Dermis blood vessel endothelial cell (primary cell): ENCODE measurements around the gene SPTBN1. TPM values are rescaled to one million over a fixed set of nuclear protein-coding genes. Genes with fewer than 3 reads are reported as not detected.

Source experiments
- DNase-seq: peaks from one replicate; pipeline ENCODE4 v3.0.0; 2010
- total RNA-seq: library from RNA; depleted of rRNA; stranded (reverse); fragments of >200 nt; gene quantifications from 2 replicates; pipeline ENCODE4 v1.2.3, GENCODE V29; 2014

The SPTBN1 gene
- total RNA-seq, 1 donor from 2014 or later = 916 TPM

- DNase-seq = no peak
Observed at GRCh38 chr2:54557211-54557600, 101.1 kb downstream of the SPTBN1 start.

- peak; percentile 67 for DNase-seq
Observed at GRCh38 chr2:54557601-54558187, 101.6 kb downstream of the SPTBN1 start.

- DNase-seq = peak; percentile 81
Observed at GRCh38 chr2:54558188-54559005, 102.3 kb downstream of the SPTBN1 start.

GRCh38 chr2:54559006-54559445 is 102.9 kb downstream of the SPTBN1 start:
- no peak for DNase-seq

GRCh38 chr2:54559593-54560145 is 103.5 kb downstream of the SPTBN1 start:
- peak; percentile 88 for DNase-seq

GRCh38 chr2:54560146-54560881 is 104.2 kb downstream of the SPTBN1 start:
- no peak for DNase-seq

- no peak for DNase-seq
Observed at GRCh38 chr2:54561010-54561409, 104.9 kb downstream of the SPTBN1 start.

GRCh38 chr2:54564439-54564838 is 108.3 kb downstream of the SPTBN1 start:
- no peak for DNase-seq

- DNase-seq = no peak
Observed at GRCh38 chr2:54565551-54565950, 109.4 kb downstream of the SPTBN1 start.

- DNase-seq = no peak
Observed at GRCh38 chr2:54566896-54567295, 110.8 kb downstream of the SPTBN1 start.

GRCh38 chr2:54568876-54569321 is 112.8 kb downstream of the SPTBN1 start:
- peak; percentile 46 for DNase-seq

- no peak for DNase-seq
Observed at GRCh38 chr2:54569745-54570301, 113.7 kb downstream of the SPTBN1 start.

- DNase-seq = no peak
Observed at GRCh38 chr2:54570321-54570855, 114.3 kb downstream of the SPTBN1 start.

- DNase-seq = peak; percentile 85
Observed at GRCh38 chr2:54570925-54571694, 115.0 kb downstream of the SPTBN1 start.

- peak; percentile 87 for DNase-seq
Observed at GRCh38 chr2:54572262-54572635, 116.1 kb downstream of the SPTBN1 start.

- DNase-seq = peak; percentile 92
Observed at GRCh38 chr2:54572636-54573536, 116.8 kb downstream of the SPTBN1 start.

GRCh38 chr2:54573537-54573919 is 117.4 kb downstream of the SPTBN1 start:
- DNase-seq = peak; percentile 35

GRCh38 chr2:54574107-54574859 is 118.2 kb downstream of the SPTBN1 start:
- DNase-seq = peak; percentile 69

- no peak for DNase-seq
Observed at GRCh38 chr2:54574860-54575247, 118.7 kb downstream of the SPTBN1 start.

- DNase-seq = no peak
Observed at GRCh38 chr2:54575379-54575888, 119.3 kb downstream of the SPTBN1 start.
